ENCODE data around the gene CDKL4. TPM values are rescaled to one million over a fixed set of nuclear protein-coding genes. Genes with fewer than 3 reads are reported as not detected.
"Not testable (repeated sequence)": the region's sequence is repeated elsewhere in the genome, so short reads cannot be mapped to it uniquely, and the experiment has no call there.

The CDKL4 gene
- total RNA-seq, 1 donor, result 0.90 TPM

GRCh38 chr2:39252888-39253518, 9.2 kb upstream of the CDKL4 start:
- no peak overlapping the region for H3K4me3 ChIP-seq (ENCODE audit: low read depth, low read length)
- DNase-seq (ENCODE audit: low read depth), result no peak
- no peak for TF ChIP-seq CTCF (IDR thresholded peaks at IDR 0.05; ENCODE audit: insufficient read depth, low read length)

GRCh38 chr2:39247512-39248043, 3.8 kb upstream of the CDKL4 start:
- DNase-seq (ENCODE audit: low read depth), result no peak
- H3K4me3 ChIP-seq (ENCODE audit: low read depth, low read length), result no peak overlapping the region
- no peak for TF ChIP-seq CTCF (IDR thresholded peaks at IDR 0.05; ENCODE audit: insufficient read depth, low read length)

GRCh38 chr2:39246382-39246980, 2.7 kb upstream of the CDKL4 start:
- no peak for DNase-seq (ENCODE audit: low read depth)
- no peak overlapping the region for H3K4me3 ChIP-seq (ENCODE audit: low read depth, low read length)
- TF ChIP-seq CTCF (IDR thresholded peaks at IDR 0.05; ENCODE audit: insufficient read depth, low read length), result no peak

GRCh38 chr2:39244963-39245625, 1.3 kb upstream of the CDKL4 start:
- H3K4me3 ChIP-seq (ENCODE audit: low read depth, low read length); DNase-seq (ENCODE audit: low read depth): not testable (repeated sequence)

GRCh38 chr2:39244241-39244862, 582 bp upstream of the CDKL4 start:
- DNase-seq (ENCODE audit: low read depth); H3K4me3 ChIP-seq (ENCODE audit: low read depth, low read length): not testable (repeated sequence)

- DNase-seq (ENCODE audit: low read depth), result no peak
- no peak overlapping the region for H3K4me3 ChIP-seq (ENCODE audit: low read depth, low read length)
- no peak for TF ChIP-seq CTCF (IDR thresholded peaks at IDR 0.05; ENCODE audit: insufficient read depth, low read length)
Measured at GRCh38 chr2:39241588-39241987, 2.2 kb downstream of the CDKL4 start.

- DNase-seq (ENCODE audit: low read depth), result no peak
- TF ChIP-seq CTCF (IDR thresholded peaks at IDR 0.05; ENCODE audit: insufficient read depth, low read length), result no peak
- H3K4me3 ChIP-seq (ENCODE audit: low read depth, low read length), result no peak overlapping the region
Measured at GRCh38 chr2:39240758-39241157, 3.0 kb downstream of the CDKL4 start.
